GM18505 (cell line): ENCODE results near the gene RAET1L.
"Not testable (repeated sequence)": the region's sequence is repeated elsewhere in the genome, so short reads cannot be mapped to it uniquely, and the experiment has no call there.

Source experiments
- ATAC-seq: cut with Tn5 transposase; IDR thresholded peaks from one replicate; pipeline ENCODE4 v1.9.1; 2021; ENCODE audit not compliant: unreplicated experiment
- POLR2A ChIP-seq: IDR thresholded peaks from 4 replicates; pipeline ENCODE4 v1.6.1; 2011; ENCODE audit warnings: borderline replicate concordance; ENCODE audit not compliant: insufficient read depth, insufficient read length; ENCODE audit errors: extremely low read depth

RAET1L gene

GRCh38 chr6:150025201-150025917 lies at the start of gene RAET1L:
Gene RAET1L (minus strand): TSS chr6:150025532. CDS start chr6:150025471, 61 bp downstream.
- no peak for TF ChIP-seq POLR2A
- no peak for ATAC-seq

GRCh38 chr6:150075034-150075421 lies 49.7 kb upstream of the RAET1L start:
- ATAC-seq: no peak
- no peak for TF ChIP-seq POLR2A

GRCh38 chr6:150074396-150075033 lies 49.2 kb upstream of the RAET1L start:
- not testable (repeated sequence) for ATAC-seq

GRCh38 chr6:150072201-150072600 lies 46.9 kb upstream of the RAET1L start:
- no peak for TF ChIP-seq POLR2A
- no peak for ATAC-seq

- no peak for TF ChIP-seq POLR2A
- ATAC-seq: no peak
These were observed 45.0 kb upstream of the RAET1L start for GRCh38 chr6:150070236-150070818.

GRCh38 chr6:150069706-150070105 lies 44.4 kb upstream of the RAET1L start:
- TF ChIP-seq POLR2A: no peak
- no peak for ATAC-seq

GRCh38 chr6:150068720-150069648 lies 43.7 kb upstream of the RAET1L start, which contains the start of gene ULBP3:
Gene ULBP3 (minus strand): TSS chr6:150069121. CDS start chr6:150069066, 55 bp downstream.
- no peak for TF ChIP-seq POLR2A
- peak; percentile 73 for ATAC-seq

GRCh38 chr6:150068151-150068550 lies 42.8 kb upstream of the RAET1L start:
- TF ChIP-seq POLR2A: no peak
- ATAC-seq: no peak

GRCh38 chr6:150065083-150065482 lies 39.8 kb upstream of the RAET1L start:
- no peak for ATAC-seq
- TF ChIP-seq POLR2A: no peak

GRCh38 chr6:150063640-150064039 lies 38.3 kb upstream of the RAET1L start:
- TF ChIP-seq POLR2A: no peak

GRCh38 chr6:150059973-150060372 lies 34.6 kb upstream of the RAET1L start:
- ATAC-seq: not testable (repeated sequence)

More at GRCh38 chr6:150063640-150064039, 38.3 kb upstream of the RAET1L start:
- no peak for ATAC-seq

GRCh38 chr6:150058986-150059385 lies 33.7 kb upstream of the RAET1L start:
- ATAC-seq: no peak
- no peak for TF ChIP-seq POLR2A

GRCh38 chr6:150058231-150058792 lies 33.0 kb upstream of the RAET1L start:
- TF ChIP-seq POLR2A: no peak
- no peak for ATAC-seq

- TF ChIP-seq POLR2A: no peak
- no peak for ATAC-seq
These were observed 32.2 kb upstream of the RAET1L start for GRCh38 chr6:150057501-150057951.
